ENCODE measurements around the gene RDH16. TPM values are rescaled to one million over a fixed set of nuclear protein-coding genes. Genes with fewer than 3 reads are reported as not detected.
A peak's percentile ranks its signal among the peaks of the same experiment; 100 is the strongest.
"Not testable (repeated sequence)": the region's sequence is repeated elsewhere in the genome, so short reads cannot be mapped to it uniquely, and the experiment has no call there.

The RDH16 gene
- polyA plus RNA-seq, 2 of the 4 experiments (the other 2 are of a cell fraction), result 0.06 to 0.21 TPM

GRCh38 chr12:56987011-56987410, 29.6 kb upstream of the RDH16 start:
- Histone ChIP-seq H3K4me1 (peaks cover 13% of the 10 kb centered on the region; the same call in 2 of the 3 replicates), H3K4me2 (no peak overlapping the region), H3K27ac (peak overlapping the region; percentile 22 to 34; a peak in 2 of 6 replicates), H3K9me3 (no peaks in the 10 kb centered on the region), H3K4me3 (no peak overlapping the region)
- ATAC-seq (no peak), FAIRE-seq (no peak), DNase-seq (ENCODE audit: low read depth in 1 of 2, low spot score in 1 of 2) (no peak)
- POLR2A ChIA-PET, result interaction anchor here (0.6 to 1.2 kb wide), 2 partner anchors 254 to 299 kb away, joined by 3 to 6 read pairs; partner anchors contain the start of gene PTGES3
- TF ChIP-seq KDM5A (IDR thresholded peaks at IDR 0.05) (no peak), ZNF302 (CRISPR knock-in tag; IDR thresholded peaks at IDR 0.05) (no peak), TP53 (CRISPR knock-in tag; IDR thresholded peaks at IDR 0.05) (no peak), HMGXB4 (CRISPR knock-in tag; IDR thresholded peaks at IDR 0.05; ENCODE audit: borderline replicate concordance) (no peak), ESRRA (IDR thresholded peaks at IDR 0.05; ENCODE audit: borderline replicate concordance, low read length) (no peak), CBX8 (IDR thresholded peaks at IDR 0.05) (no peak), GATA3 (IDR thresholded peaks at IDR 0.05; ENCODE audit: borderline replicate concordance) (no peak), FOXS1 (CRISPR knock-in tag; IDR thresholded peaks at IDR 0.05) (no peak), HEYL (CRISPR knock-in tag; IDR thresholded peaks at IDR 0.05) (no peak), MAZ (IDR thresholded peaks at IDR 0.05; ENCODE audit: borderline replicate concordance, low read depth, low read length) (no peak), ATOH8 (CRISPR knock-in tag; IDR thresholded peaks at IDR 0.05; ENCODE audit: low read depth) (no peak), JUN (IDR thresholded peaks at IDR 0.05) (no peak), RCOR1 (IDR thresholded peaks at IDR 0.05; ENCODE audit: low read depth, low read length) (no peak), RAD21 (conservative IDR thresholded peaks at IDR 0.05 in 1 of 2, IDR thresholded peaks at IDR 0.05 in 1 of 2) (no peak), REST (IDR thresholded peaks at IDR 0.05) (no peak)
- CTCF ChIA-PET, result interaction anchor here (0.8 to 5.0 kb wide), 46 partner anchors 8 to 423 kb away, joined by 3 to 119 read pairs (median 4); partner anchors contain the start of genes HSD17B6, NACA, PRIM1 and SDR9C7

GRCh38 chr12:56985714-56986113, 28.3 kb upstream of the RDH16 start:
- H3K9me3 ChIP-seq, H3K4me3 ChIP-seq: not testable (repeated sequence)
- peak; percentile 94 to 98 for ATAC-seq
- peak; percentile 69 to 80 for DNase-seq (ENCODE audit: low read depth in 1 of 2, low spot score in 1 of 2)
- peak; percentile 94 for FAIRE-seq
- TF ChIP-seq FOSL2 (IDR thresholded peaks at IDR 0.05) (0 out of 2 replicates have a peak, but pooled peaks have one; percentile 17), FOSL2 (CRISPR knock-in tag; IDR thresholded peaks at IDR 0.05) (peak; percentile 97), JUNB (IDR thresholded peaks at IDR 0.05) (0 out of 2 replicates have a peak, but pooled peaks have one; percentile 31), MAX (IDR thresholded peaks at IDR 0.05) (peak; percentile 65)
- Histone ChIP-seq H3K27ac (peak overlapping the region; percentile 34 to 38; a peak in 4 of 6 replicates), H3K4me1 (peaks cover 13% of the 10 kb centered on the region; the same call in 2 of the 3 replicates), H3K4me2 (peak overlapping the region; percentile 51)
- WGBS (ENCODE audit: missing lambda C conversion rate), result 0% methylated on average over 4 of the region's 6 CpGs
- CTCF ChIA-PET, result interaction anchor here (0.9 to 5.0 kb wide), 10 partner anchors 15 to 226 kb away, joined by 3 to 119 read pairs (median 23); partner anchors contain the start of gene HSD17B6
- POLR2A ChIA-PET, result interaction anchor here (0.6 to 1.3 kb wide), 2 partner anchors 145 to 260 kb away, joined by 3 read pairs; partner anchors contain the start of gene NACA

All from A549 (cell line).